ENCODE data around the gene BRMS1. TPM values are rescaled to one million over a fixed set of nuclear protein-coding genes. Genes with fewer than 3 reads are reported as not detected.

BRMS1 gene
- total RNA-seq, 3 donors from 2014 or later (not counting 1 experiment from before 2014, with no cell fraction given), result 48.1 to 55.6 (median 48.2) TPM

GRCh38 chr11:66334605-66335442, 10.1 kb downstream of the BRMS1 start:
- Histone ChIP-seq H3K27me3 (ENCODE audit: control insufficient read depth, insufficient read depth, low read length) (peaks cover 3% of the 10 kb centered on the region), H3K9me3 (ENCODE audit: control insufficient read depth, insufficient read depth, low read length) (no peaks in the 10 kb centered on the region), H3K36me3 (ENCODE audit: control insufficient read depth, insufficient read depth, low read length) (peaks cover 25% of the 10 kb centered on the region), H3K27ac (ENCODE audit: low read length) (no peak overlapping the region), H3K4me3 (ENCODE audit: low read length) (no peak overlapping the region), H3K4me1 (ENCODE audit: control insufficient read depth, insufficient read depth, low read length) (peaks cover 25% of the 10 kb centered on the region)
- intact Hi-C loops (cut with micrococcal nuclease), result no loop called here
- Mint-ChIP-seq H3K9me3 (no peaks in the 10 kb centered on the region), H3K27ac (peak overlapping the region in 1 of 2 donors; percentile 92), H3K4me3 (peak overlapping the region; percentile 21), H3K27me3 (ENCODE audit: low read depth in 2 of 2) (peaks cover 8 to 24% of the 10 kb centered on the region in 2 donors), H3K36me3 (no peaks in the 10 kb centered on the region), H3K4me1 (peaks cover 10 to 26% of the 10 kb centered on the region in 2 donors)
- 89% methylated on average over 42 of the region's 42 CpGs for WGBS (ENCODE audit: insufficient coverage)
- DNase-seq (peak in 1 of 2 donors; percentile 3), ATAC-seq (no peak)
- TF ChIP-seq CTCF (IDR thresholded peaks at IDR 0.05), result no peak

- Mint-ChIP-seq H3K9me3 (no peaks in the 10 kb centered on the region), H3K36me3 (no peaks in the 10 kb centered on the region), H3K27ac (no peak overlapping the region), H3K4me3 (no peak overlapping the region), H3K4me1 (peaks cover 10 to 26% of the 10 kb centered on the region in 2 donors), H3K27me3 (ENCODE audit: low read depth in 2 of 2) (peaks cover 8 to 24% of the 10 kb centered on the region in 2 donors)
- intact Hi-C loops (cut with micrococcal nuclease), result no loop called here
- no peaks in the 10 kb centered on the region for H3K9me3 ChIP-seq (ENCODE audit: control insufficient read depth, insufficient read depth, low read length)
- DNase-seq, result peak in 1 of 2 donors; percentile 1
- peaks cover 32% of the 10 kb centered on the region for H3K4me1 ChIP-seq (ENCODE audit: control insufficient read depth, insufficient read depth, low read length)
- no peak for TF ChIP-seq CTCF (IDR thresholded peaks at IDR 0.05)
- peaks cover 3% of the 10 kb centered on the region for H3K27me3 ChIP-seq (ENCODE audit: control insufficient read depth, insufficient read depth, low read length)
- ATAC-seq, result no peak
- WGBS (ENCODE audit: insufficient coverage), result 94% methylated on average over 29 of the region's 29 CpGs
- H3K27ac ChIP-seq (ENCODE audit: low read length), result no peak overlapping the region
- H3K36me3 ChIP-seq (ENCODE audit: control insufficient read depth, insufficient read depth, low read length), result peaks cover 17% of the 10 kb centered on the region
- H3K4me3 ChIP-seq (ENCODE audit: low read length), result no peak overlapping the region
These were observed 10.9 kb downstream of the BRMS1 start for GRCh38 chr11:66333896-66334604.

GRCh38 chr11:66333220-66333877, 11.6 kb downstream of the BRMS1 start:
- Mint-ChIP-seq H3K4me1 (peaks cover 17 to 33% of the 10 kb centered on the region in 2 donors), H3K36me3 (no peaks in the 10 kb centered on the region), H3K4me3 (no peak overlapping the region), H3K27me3 (ENCODE audit: low read depth in 2 of 2) (peaks cover 8 to 21% of the 10 kb centered on the region in 2 donors), H3K9me3 (no peaks in the 10 kb centered on the region), H3K27ac (no peak overlapping the region)
- no peaks in the 10 kb centered on the region for H3K9me3 ChIP-seq (ENCODE audit: control insufficient read depth, insufficient read depth, low read length)
- H3K27me3 ChIP-seq (ENCODE audit: control insufficient read depth, insufficient read depth, low read length), result peaks cover 3% of the 10 kb centered on the region
- H3K4me1 ChIP-seq (ENCODE audit: control insufficient read depth, insufficient read depth, low read length), result peaks cover 39% of the 10 kb centered on the region
- peaks cover 10% of the 10 kb centered on the region for H3K36me3 ChIP-seq (ENCODE audit: control insufficient read depth, insufficient read depth, low read length)
- no peak for TF ChIP-seq CTCF (IDR thresholded peaks at IDR 0.05)
- no peak overlapping the region for H3K4me3 ChIP-seq (ENCODE audit: low read length)
- DNase-seq (peak in 1 of 2 donors; percentile 3), ATAC-seq (no peak)
- 89% methylated on average over 18 of the region's 19 CpGs for WGBS (ENCODE audit: insufficient coverage)
- H3K27ac ChIP-seq (ENCODE audit: low read length), result no peak overlapping the region
- intact Hi-C loops (cut with micrococcal nuclease), result no loop called here

Data from natural killer cell (primary cell).